ENCODE data around the gene FGF16.
A peak's percentile ranks its signal among the peaks of the same experiment; 100 is the strongest.
"Not testable (repeated sequence)": the region's sequence is repeated elsewhere in the genome, so short reads cannot be mapped to it uniquely, and the experiment has no call there.

FGF16 gene

DNA sequence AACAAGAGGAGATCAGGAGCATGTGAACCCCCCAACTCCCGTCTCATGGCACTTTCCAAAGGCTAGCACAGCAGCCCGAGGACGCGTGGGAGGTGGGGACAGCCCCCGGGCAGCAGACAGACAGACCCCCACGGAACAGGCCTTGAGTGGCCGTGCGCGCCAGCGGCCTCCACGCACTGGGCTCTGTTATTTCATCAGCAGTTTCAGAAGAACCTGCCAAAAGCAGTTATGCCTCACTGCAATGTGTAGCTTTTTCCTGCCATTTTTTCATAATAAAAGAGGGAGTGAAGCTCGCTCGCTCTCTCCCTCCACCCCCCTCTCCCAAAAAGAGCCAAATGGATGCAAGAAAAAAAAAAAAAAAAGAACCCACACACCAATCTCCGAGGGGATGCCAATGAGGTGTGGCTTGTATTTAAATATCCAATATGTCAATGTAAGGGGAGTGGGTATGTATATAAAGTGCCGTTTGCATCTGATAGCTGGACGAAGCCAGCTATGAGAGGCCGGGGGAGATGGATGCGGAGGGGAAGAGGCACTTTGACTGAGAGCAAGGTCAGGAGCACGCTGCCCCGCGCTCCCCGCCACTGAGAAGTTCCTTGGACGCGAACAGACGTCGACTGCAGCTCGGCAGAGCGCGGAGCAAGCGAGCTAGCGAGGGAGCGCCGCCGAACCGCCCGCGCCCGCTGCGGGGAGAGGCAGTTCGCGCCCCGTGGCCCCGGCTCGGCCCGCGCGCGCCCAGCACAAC lies at the start of gene FGF16:
FGF16 (plus strand) TSS at position 482 of the 745 bp plus-strand sequence. CDS start 286 bp downstream, outside the sequence.
- no peak for DNase-seq

DNA sequence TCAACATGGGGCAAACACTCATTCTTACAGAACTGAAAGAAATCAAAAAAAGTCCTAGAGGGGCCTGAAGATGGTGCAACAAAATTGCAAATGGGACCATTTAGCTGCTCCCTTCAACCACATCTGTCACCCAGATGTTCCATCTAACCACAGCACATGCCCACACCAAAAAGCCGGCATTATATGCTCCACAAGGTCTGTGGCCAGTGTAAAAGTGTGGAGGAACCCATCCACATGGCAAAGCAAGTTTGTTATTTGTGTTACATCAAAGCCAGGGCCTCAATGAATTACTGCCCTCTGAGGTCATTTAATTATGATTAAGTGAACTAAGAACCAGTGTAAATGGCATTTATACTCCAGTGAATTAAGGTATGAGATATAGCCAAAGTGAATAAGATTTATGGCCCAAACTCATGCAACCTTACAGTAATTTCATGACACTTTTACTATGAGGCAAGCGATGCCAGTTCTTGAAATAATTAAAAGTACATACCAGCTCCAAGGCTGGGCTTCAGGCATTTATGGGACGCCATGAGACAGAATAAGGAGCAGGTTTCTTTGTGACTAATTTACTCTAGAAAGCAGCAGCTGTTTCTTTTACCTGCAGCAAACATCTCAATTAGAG lies 48.7 kb upstream of the FGF16 start:
- DNase-seq = no peak

DNA sequence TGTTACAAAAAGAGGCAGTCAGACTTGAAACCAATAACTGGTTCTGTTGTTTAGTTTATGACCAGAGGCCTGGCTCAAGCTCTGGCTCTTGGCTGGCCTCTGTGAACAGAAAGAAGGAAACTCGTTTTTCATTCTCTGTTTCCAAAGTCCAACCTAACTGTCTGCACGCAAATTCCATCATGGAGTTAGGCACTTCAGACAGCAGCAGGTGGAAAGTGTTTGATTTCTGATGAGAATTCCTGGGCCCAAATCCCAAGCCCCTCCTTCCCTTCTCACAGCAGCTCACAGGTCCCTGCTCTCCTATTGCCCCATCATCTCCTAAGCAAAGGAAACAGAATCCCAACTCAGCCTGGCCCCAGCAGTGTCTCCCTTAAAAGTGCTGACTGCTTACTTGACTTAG lies 42.8 kb upstream of the FGF16 start:
- no peak for DNase-seq

DNA sequence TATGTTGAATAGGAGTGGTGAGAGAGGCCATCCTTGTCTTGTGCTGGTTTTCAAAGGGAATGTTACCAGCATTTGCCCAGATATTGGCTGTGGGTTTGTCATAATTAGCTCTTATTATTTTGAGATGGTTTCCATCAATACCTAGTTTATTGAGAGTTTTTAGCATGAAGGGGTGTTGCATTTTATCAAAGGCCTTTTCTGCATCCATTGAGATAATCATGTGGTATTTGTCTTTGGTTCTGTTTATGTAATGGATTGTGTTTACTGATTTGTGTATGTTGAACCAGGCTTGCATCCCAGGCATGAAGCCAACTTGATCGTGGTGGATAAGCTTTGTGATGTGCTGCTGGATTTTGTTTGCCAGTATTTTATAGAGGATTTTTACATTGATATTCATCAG lies 39.4 kb upstream of the FGF16 start:
- DNase-seq = not testable (repeated sequence)

DNA sequence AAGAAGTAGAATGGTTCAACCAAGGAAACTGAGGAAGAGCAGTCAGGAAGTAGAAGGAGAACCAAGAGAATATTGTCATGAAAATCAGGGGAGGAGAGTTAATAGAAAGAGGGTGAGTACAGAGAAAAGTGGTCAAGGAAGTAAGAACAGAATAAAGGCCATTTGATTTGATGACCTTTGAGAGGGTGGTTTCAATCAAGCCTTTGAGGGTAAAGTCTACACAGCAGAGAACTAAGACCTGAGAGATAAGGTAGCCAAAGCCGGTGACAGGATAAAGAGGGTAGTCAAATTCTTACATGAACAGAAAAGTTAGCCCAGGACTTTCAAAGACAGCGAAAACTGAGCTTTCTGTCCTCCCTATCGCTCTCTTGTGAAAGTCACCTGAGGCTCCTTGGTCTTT lies 34.6 kb upstream of the FGF16 start:
- DNase-seq = no peak

DNA sequence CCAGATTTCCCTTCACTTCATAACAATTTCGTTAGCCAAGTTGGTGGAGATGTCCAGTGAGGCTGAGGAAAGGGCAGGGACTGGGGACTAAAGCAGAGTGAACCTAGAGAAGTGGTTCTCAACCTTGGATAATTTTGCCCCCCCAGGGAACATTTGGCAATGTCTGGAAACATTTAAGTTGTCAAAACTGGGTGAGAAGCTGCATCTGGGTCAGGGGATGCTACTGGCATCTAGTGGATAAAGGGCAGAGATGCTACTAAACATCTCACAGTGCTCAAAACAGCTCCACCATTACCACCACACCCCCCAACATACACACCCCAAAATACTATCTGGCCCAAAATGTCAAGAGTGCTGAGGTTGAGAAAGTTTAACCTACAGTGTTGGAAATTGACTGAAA lies 32.0 kb upstream of the FGF16 start:
- no peak for DNase-seq

DNA sequence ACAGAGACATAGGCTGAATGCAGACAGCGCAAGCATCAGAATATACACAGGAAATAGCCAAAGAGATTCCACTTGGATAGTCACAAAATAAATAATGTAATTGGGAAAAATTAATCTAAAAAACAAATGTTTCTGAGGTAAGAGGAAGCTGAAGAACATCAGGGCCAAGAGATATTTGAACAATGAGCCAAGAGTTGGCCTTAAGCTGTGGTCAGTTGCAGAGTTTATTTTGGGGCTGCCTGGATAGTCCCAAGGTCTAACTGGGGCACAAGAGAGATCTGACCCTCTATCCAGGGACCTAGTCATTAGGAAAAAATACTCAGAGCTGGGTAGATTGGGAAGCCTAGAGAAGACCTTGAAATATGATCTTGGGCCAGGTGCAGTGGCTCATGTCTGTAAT lies 31.3 kb upstream of the FGF16 start:
- no peak for DNase-seq

DNA sequence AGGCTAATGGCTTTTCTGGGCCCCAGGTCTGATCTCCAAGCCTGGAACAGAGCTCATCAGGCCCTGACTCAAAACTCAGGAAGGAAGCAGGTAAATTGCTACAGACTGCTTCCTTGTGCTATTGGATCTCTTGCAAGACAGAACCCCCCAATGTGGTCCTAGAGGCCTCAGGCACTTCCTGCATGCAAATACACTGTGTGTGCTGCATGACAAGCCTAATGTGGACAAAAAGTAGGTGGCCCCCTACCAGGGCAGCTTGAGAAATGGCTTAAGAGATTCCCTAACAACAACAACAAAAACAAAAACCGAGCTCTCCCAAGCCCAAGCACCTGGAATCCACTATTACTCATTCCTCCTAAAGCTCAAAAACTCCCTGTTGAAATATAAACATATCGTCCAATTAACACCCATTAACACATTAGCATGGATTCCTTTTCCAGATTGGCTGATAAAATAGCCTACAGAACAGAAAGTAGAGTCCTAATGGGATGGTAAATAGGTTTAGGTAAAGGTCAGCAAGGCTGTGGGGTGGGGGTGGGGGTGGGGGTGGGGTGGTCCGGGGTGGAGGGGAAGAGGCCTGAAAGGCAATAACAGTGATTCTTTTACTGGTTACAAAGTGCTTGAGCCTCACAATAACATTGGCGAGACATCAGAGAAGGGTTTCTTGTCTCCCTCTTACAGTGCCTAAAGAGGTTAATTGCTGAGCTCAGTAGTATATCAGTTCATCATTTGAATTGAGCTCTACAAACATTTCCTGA lies 24.1 kb upstream of the FGF16 start:
- DNase-seq = no peak

DNA sequence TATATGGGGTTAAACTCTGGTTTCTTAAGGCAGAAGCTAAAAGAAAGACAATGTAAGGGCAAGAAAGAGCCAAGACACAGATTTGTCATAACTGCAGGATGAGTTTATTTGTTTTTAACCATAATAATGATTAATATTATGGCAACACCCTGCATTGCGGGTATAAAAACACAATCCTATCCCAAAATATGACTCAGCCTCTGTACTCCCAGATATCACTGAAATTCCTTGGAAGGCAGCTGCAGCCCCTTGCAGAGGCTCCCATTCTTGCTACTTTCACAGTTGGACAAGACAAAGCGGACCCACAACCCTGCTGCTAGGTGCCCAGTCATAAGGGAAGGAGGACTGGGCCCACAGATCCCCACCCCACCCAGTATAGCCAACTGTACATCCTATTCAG lies 20.4 kb upstream of the FGF16 start:
- DNase-seq = peak; percentile 55

DNA sequence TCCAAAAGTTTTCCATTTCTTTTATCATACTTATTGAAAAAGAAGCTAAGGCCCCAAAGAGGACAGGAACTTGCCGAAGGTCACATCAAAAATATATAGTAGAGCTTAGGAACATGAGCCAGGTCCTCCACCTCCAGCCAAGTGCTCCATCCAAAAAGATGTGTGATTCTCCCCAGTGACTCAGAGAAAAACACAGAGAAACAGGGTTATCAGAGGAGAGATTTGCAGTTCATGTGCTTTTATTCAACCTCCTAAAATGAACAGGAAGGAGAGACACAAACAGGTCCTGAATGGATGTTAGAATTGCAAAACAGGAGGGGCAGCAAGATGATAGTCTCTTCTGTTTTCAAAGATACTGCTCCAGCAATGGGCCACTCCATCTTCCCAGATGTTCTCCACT lies 19.6 kb upstream of the FGF16 start:
- no peak for DNase-seq

DNA sequence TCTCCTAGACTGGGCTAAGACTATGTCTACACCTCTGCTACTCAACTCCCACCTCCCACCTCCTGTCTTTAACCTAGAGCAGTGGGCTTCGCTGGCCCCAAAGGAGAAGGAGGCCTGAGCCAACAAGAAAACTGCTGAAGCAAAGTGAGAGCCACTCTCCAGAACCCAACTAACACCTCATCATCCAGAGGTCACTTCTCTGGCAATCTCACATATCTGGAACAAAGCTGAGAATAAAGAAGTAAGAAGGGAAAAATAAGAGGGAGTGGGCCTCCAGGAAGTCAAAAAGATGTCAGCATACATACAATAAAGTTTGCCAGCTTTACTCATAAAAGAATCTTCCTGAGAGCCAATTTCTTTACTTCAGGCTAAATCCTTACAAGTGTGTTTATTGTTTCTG lies 18.6 kb upstream of the FGF16 start:
- no peak for DNase-seq

DNA sequence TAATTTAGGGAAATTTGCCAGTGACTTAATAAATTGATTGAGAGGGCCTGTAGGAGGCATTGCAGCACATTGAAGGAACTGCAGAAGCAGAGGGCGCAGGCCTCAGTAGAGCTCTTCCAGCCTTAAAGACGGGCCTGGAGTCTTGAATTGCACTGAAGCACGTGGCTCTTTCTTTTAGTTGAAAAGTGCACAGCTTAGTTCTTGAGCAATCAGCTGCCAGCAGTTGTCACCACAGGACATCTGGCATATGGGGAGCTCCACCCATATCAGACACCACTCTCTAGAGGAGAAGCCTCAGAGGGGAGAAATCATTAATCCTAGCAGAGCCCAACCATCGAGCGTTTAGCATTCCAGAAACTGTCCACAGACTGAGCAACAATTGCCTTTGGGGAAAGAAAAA lies 16.0 kb upstream of the FGF16 start:
- peak; percentile 63 for DNase-seq

DNA sequence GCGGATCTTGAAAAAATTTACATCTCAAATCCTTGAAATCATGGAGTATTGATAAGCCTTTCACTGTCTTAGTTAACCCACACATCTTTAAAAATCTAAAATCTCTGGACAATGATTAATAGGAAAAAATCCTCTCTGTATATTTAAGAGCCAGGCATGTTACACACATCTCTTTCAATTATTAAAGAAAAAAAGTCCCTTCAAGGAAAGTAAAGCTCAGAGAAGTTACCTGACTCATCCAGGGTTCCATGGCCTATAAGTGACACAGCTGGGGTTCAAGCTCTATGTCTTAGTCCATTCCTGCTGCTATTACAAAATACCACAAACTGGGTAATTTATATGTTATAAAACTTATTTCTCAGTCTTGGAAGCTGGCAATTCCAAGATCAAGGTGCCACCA lies 14.2 kb upstream of the FGF16 start:
- no peak for DNase-seq

DNA sequence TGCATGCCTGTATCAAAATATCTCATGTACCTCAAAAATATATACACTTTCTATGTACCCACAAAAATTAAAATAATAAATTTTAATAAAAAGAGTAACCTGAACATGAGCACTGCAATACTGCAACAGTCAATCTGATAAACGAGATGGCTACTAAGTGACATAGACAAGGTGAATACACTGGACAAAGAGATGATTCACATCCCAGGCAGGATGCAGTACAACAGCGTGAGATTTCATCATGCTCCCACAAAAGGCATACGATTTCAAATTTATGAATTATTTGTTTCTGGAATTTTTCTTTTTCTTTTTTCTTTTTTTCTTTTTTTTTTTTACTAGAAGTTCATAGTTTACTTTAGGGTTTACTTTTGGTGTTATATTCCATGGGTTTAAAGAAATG lies 12.2 kb upstream of the FGF16 start:
- no peak for DNase-seq

DNA sequence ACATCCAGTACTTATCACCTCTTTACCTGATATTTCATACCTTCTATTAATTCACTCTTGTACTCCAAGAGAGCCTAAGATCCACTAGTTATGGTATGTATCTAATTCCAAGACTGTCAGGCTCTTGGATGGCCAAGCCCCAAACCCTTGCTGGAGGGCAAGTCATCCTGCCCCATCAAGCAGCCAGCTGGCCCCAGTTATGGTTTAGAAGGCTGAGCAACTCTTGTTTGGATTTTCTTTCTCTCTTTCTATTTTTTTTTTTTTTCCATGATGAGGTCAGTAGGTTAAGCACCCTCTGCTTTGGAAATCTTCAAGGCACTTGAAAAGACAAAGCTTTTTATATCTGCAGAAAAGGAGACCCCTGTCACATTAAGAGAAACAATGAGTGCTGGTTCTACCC lies 10.9 kb upstream of the FGF16 start:
- DNase-seq = no peak

DNA sequence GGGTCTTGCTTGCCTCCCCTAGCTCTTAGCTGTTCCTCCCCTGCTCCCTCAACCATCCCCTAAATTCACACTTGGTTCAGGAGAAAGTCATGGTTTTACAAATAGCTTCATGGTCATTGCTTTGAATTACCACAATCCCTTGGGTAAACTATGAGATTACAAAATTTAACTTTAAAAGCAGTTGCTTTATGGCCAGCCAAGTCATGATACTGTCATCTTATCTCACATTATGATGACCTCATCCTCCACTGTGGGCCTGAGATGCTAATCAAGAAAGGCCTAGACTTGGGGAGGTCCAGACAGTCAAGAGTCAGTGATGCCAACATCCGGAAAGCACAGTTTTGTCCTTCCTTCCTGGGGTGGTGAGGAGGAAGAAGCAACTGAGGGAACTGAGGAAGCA lies 10.5 kb upstream of the FGF16 start:
- DNase-seq = peak; percentile 66

DNA sequence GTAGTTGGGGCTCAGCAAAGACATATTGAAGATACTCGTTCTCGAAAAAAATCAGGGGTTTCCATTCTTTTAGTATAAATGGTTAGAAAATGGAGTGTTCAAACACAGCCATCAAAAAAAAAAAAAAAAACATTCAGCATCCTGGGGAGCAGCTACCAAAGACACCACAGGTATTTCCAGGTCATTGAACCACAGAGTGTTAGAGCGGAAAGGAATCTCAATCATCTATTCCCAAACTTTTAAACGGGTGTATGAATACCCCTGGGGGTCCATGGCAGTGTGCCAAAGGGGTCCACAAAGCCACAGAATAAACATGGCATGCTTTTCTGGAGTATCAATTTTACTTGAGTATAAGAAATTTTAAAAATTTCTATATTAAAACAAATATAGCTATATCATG lies 6.9 kb upstream of the FGF16 start:
- no peak for DNase-seq

DNA sequence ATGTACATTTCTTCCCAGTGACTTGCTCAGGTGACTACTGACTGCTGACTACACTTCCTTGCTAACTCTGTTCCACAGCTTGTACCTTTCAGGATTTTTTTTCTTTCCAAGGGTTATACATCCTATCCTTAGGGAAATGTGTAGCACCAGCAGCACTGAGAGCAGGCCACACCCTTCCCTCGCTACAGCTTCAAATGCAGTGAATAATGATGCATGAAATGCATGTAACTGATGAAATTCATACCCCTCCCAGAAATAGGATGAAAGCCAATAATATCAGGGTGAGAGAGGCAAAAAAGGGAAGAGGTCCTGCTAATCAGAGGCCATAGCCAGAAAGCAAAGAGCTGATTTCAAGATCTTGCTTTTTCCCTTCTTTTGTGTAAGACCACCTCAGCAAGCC lies 6.2 kb upstream of the FGF16 start:
- DNase-seq = no peak

DNA sequence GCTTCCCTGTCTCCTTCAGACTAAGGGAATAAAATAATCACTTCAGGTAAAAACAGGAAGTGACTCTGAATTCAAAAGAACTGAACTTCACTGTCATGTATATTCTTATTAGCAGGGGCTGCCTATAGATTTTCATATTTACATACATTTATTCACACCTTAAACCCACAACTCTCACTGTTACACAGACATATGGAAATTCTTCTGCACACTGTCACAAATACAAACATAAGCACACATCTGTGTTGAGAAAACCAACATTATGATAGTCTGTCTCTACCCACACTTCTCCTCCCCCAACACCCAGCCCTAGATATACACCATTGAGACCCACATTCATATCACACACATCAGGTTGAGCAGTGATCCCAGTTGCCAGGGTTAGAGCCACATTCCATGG lies 5.7 kb upstream of the FGF16 start:
- DNase-seq = no peak

DNA sequence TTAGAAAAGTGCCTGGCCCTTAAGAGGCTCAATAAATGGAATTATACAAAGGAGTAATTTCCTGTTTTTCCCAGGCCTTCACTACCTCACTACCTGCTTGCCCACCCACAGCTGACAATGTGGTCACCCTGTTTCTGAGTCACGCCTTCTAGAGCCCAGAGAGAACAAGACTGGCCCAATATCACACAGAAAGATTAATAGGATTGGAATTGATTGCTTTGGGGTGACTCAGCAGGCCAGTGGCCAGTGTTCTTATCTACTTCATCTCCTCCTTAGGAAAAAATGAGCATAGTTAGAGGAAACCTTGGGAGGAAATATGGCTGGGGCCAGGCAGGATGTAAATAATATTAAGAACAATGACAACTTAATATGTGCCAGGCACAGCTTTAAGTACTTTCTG lies 4.5 kb upstream of the FGF16 start:
- peak; percentile 88 for DNase-seq

DNA sequence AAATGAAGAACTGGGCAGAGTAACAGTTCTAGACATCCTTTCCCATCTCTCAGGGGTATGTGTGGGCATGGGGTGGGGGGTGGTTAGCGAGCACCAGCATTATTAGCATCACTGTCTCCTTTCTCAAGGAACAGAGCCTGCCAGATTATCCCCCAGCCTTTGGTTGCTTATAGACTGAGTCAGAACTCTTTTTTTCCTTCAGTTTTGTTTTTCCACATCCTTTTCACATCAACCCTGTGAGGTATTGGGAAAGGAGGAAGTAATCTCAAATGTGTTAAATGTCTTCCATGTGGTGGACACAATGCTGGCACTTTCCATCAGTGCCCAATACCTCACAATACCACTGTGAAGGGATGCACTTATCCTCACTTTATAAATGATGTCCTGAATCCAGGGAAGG lies 3.1 kb upstream of the FGF16 start:
- no peak for DNase-seq

DNA sequence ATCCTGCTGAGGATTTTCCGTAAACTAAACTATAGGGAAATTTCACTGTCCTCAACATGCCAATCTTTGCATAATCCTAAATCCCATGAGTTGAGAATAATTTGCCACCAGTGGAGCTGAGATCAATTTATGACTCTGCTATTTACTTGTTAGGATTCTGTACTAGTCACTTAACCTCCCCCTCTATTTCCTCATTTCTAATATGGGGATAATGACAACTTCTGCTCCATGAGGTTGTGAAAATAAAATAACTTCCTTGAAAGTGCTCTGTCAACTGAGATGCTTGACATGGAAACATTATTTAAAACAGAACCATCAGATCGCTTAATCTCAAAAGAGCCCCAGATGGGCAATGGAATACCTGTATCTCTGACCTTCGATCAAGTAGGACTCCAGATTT lies 2.6 kb upstream of the FGF16 start:
- no peak for DNase-seq

DNA sequence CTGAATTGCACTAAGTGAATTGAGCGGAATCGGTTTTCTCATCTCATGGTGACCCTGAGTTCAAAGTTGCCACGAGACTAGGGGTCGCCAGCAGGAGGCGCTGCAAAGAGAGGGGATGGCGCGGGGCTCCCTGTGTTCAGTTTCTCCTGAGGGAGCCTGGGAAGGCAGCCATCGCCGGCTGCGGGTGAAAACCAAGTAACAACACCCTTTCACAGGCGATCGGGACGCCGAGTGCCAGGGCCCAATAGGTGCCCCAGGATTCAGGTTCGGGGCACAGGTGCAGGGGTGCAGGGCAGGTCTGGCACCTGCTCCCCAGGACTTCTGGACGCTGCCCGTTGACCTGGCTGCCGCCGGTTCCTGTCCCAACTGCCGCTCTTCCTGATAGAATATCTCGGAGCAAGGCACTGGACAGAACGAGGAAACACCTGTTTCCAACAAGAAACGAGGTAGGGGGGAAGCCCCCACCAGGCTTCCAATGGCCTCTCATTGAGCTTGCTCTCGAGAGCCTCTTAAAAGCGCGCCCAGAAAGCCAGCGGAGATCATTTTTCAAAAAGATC lies 1.1 kb upstream of the FGF16 start:
- no peak for DNase-seq

Data from fibroblast of skin of right biceps (primary cell).